HEK293 (cell line): ENCODE data around the gene SNX4.

Source experiments
- CTCF ChIA-PET: fragments of 350-600 bp; formaldehyde crosslinking; extraction: SDS; loops from one replicate; lab custom pipeline; 2021; ENCODE audit warnings: antibody characterized with exemption; lab: Yijun Ruan, JAX
- POLR2A ChIA-PET: fragments of 300-600 bp; formaldehyde crosslinking; extraction: SDS; loops from one replicate; lab custom pipeline; 2020; ENCODE audit warnings: antibody characterized with exemption, inconsistent platforms; lab: Yijun Ruan, JAX
- H3K27ac ChIP-seq: fragments of 200-500 bp; sonication (Bioruptor generic); 2 replicates; pipeline ENCODE4 v1.5.1; 2014; ENCODE audit warnings: low read depth, low read length, control low read depth, inconsistent platforms; ENCODE audit errors: extremely low read depth
- H3K36me3 ChIP-seq, 2 experiments: fragments of 200-500 bp in 1 of 2; sonication (Bioruptor generic) in 1 of 2; 1 replicate in 1 of 2; 2 replicates in 1 of 2; pipeline ENCODE4 v1.5.1; 2014 to 2017; ENCODE audit warnings: inconsistent platforms in 2 of 2, low read length in 2 of 2; ENCODE audit not compliant: control insufficient read depth in 2 of 2, insufficient read depth in 1 of 2
- H3K4me1 ChIP-seq: fragments of 200-500 bp; sonication (Bioruptor generic); 2 replicates; pipeline ENCODE4 v1.5.1; 2014; ENCODE audit warnings: mild to moderate bottlenecking, low read length, inconsistent platforms; ENCODE audit not compliant: control insufficient read depth, insufficient read depth
- H3K4me3 ChIP-seq: 2 replicates; pipeline ENCODE4 v1.5.1; 2011; ENCODE audit warnings: low read depth, mild to moderate bottlenecking, control low read depth, low read length, moderate library complexity
- H3K9me3 ChIP-seq: fragments of 200-500 bp; sonication (Bioruptor generic); 2 replicates; pipeline ENCODE4 v1.5.1; 2014; ENCODE audit warnings: low read depth, low read length, inconsistent platforms; ENCODE audit not compliant: control insufficient read depth, insufficient read depth
- EGR2 ChIP-seq: fragments of 450-650 bp; formaldehyde crosslinking; IDR thresholded peaks from 2 replicates; pipeline ENCODE4 v1.5.1; 2016; ENCODE audit warnings: low read depth, missing biosample characterization, missing genetic modification characterization
- HOXD13 ChIP-seq: sonication (generic); formaldehyde crosslinking; IDR thresholded peaks from 2 replicates; pipeline ENCODE4 v1.8.0; 2022; ENCODE audit warnings: missing genetic modification reagents, borderline replicate concordance
- IKZF3 ChIP-seq: fragments of 450-650 bp; IDR thresholded peaks from 2 replicates; pipeline ENCODE4 v1.5.0; 2018; ENCODE audit warnings: missing biosample characterization, mild to moderate bottlenecking, missing genetic modification characterization, moderate library complexity
- MEIS1 ChIP-seq: sonication (generic); formaldehyde crosslinking; IDR thresholded peaks from 2 replicates; pipeline ENCODE4 v1.8.1; 2022; ENCODE audit warnings: missing genetic modification reagents, mild to moderate bottlenecking, borderline replicate concordance
- PRDM2 ChIP-seq: fragments of 450-650 bp; formaldehyde crosslinking; IDR thresholded peaks from 2 replicates; pipeline ENCODE4 v1.5.1; 2016; ENCODE audit warnings: missing biosample characterization, missing genetic modification characterization, borderline replicate concordance
- SALL2 ChIP-seq: fragments of 450-650 bp; formaldehyde crosslinking; IDR thresholded peaks from 2 replicates; pipeline ENCODE4 v1.5.0; 2017; ENCODE audit warnings: missing biosample characterization, mild to moderate bottlenecking, missing genetic modification characterization, borderline replicate concordance
- TCF7L2 ChIP-seq: IDR thresholded peaks from 2 replicates; pipeline ENCODE4 v1.6.1; 2011; ENCODE audit warnings: low read depth, mild to moderate bottlenecking, inconsistent platforms, low read length, moderate library complexity, borderline replicate concordance
- ZBTB1 ChIP-seq: fragments of 450-650 bp; formaldehyde crosslinking; IDR thresholded peaks from 2 replicates; pipeline ENCODE4 v1.5.1; 2016; ENCODE audit warnings: missing biosample characterization, missing genetic modification characterization
- ZBTB44 ChIP-seq: fragments of 450-650 bp; IDR thresholded peaks from 2 replicates; pipeline ENCODE4 v1.5.1; 2018; ENCODE audit warnings: missing biosample characterization, mild to moderate bottlenecking, missing genetic modification characterization
- ZNF132 ChIP-seq: fragments of 450-650 bp; formaldehyde crosslinking; IDR thresholded peaks from 2 replicates; pipeline ENCODE4 v1.5.1; 2017; ENCODE audit warnings: missing biosample characterization, missing genetic modification characterization, borderline replicate concordance
- ZNF174 ChIP-seq: fragments of 450-650 bp; formaldehyde crosslinking; IDR thresholded peaks from 2 replicates; pipeline ENCODE4 v1.5.0; 2017; ENCODE audit warnings: missing biosample characterization, mild to moderate bottlenecking, missing genetic modification characterization
- ZNF202 ChIP-seq: fragments of 450-650 bp; formaldehyde crosslinking; IDR thresholded peaks from 2 replicates; pipeline ENCODE4 v1.5.1; 2016; ENCODE audit warnings: missing biosample characterization, missing genetic modification characterization, borderline replicate concordance
- ZNF211 ChIP-seq: fragments of 450-650 bp; formaldehyde crosslinking; IDR thresholded peaks from 2 replicates; pipeline ENCODE4 v1.5.1; 2016; ENCODE audit warnings: low read depth, missing biosample characterization, missing genetic modification characterization
- ZNF214 ChIP-seq: fragments of 450-650 bp; formaldehyde crosslinking; IDR thresholded peaks from 2 replicates; pipeline ENCODE4 v1.5.1; 2017; ENCODE audit warnings: missing biosample characterization, mild to moderate bottlenecking, missing genetic modification characterization, borderline replicate concordance
- ZNF302 ChIP-seq: fragments of 450-650 bp; formaldehyde crosslinking; IDR thresholded peaks from 2 replicates; pipeline ENCODE4 v1.5.1; 2016; ENCODE audit warnings: missing biosample characterization, missing genetic modification characterization, low read depth
- ZNF311 ChIP-seq: fragments of 450-650 bp; formaldehyde crosslinking; IDR thresholded peaks from 2 replicates; pipeline ENCODE4 v1.5.1; 2017; ENCODE audit warnings: missing biosample characterization, missing genetic modification characterization, borderline replicate concordance
- ZNF37A ChIP-seq: fragments of 450-650 bp; IDR thresholded peaks from 2 replicates; pipeline ENCODE4 v1.5.1; 2018; ENCODE audit warnings: missing biosample characterization, missing genetic modification characterization
- ZNF48 ChIP-seq: fragments of 450-650 bp; formaldehyde crosslinking; IDR thresholded peaks from 2 replicates; pipeline ENCODE4 v1.5.1; 2016; ENCODE audit warnings: missing biosample characterization, missing genetic modification characterization
- ZNF558 ChIP-seq: fragments of 450-650 bp; formaldehyde crosslinking; IDR thresholded peaks from 2 replicates; pipeline ENCODE4 v1.5.1; 2016; ENCODE audit warnings: missing biosample characterization, missing genetic modification characterization
- ZNF561 ChIP-seq: fragments of 450-650 bp; IDR thresholded peaks from 2 replicates; pipeline ENCODE4 v1.5.1; 2018; ENCODE audit warnings: missing biosample characterization, missing genetic modification characterization, borderline replicate concordance
- ZNF654 ChIP-seq: fragments of 450-650 bp; formaldehyde crosslinking; IDR thresholded peaks from 2 replicates; pipeline ENCODE4 v1.5.1; 2016; ENCODE audit warnings: low read depth, missing biosample characterization, missing genetic modification characterization
- ZNF658 ChIP-seq: fragments of 450-650 bp; formaldehyde crosslinking; IDR thresholded peaks from 2 replicates; pipeline ENCODE4; 2016; ENCODE audit warnings: missing biosample characterization, missing genetic modification characterization
- TF ChIP-seq, protein P1 (sequence below): sonication (generic); formaldehyde crosslinking; IDR thresholded peaks from 2 replicates; pipeline ENCODE4 v1.8.1; 2022; ENCODE audit warnings: mild to moderate bottlenecking, moderate library complexity, missing genetic modification reagents

Gene SNX4

GRCh38 chr3:125416235-125416634, 103.8 kb downstream of the SNX4 start:
- ChIA-PET POLR2A (no interaction called here), CTCF (no interaction called here)
- no peaks in the 10 kb centered on the region for H3K36me3 ChIP-seq
- no peak overlapping the region for H3K4me3 ChIP-seq
- H3K9me3 ChIP-seq: no peaks in the 10 kb centered on the region
- TF ChIP-seq ZNF558: no peak
- no peak for TF ChIP-seq PRDM2
- TF ChIP-seq ZNF302 (tag by site-specific recombination): no peak
- TF ChIP-seq ZNF174: no peak
- no peak for TF ChIP-seq ZNF48 (tag by site-specific recombination)
- TF ChIP-seq ZNF202 (tag by site-specific recombination): no peak
- TF ChIP-seq TCF7L2: no peak
- no peak for TF ChIP-seq EGR2
- H3K4me1 ChIP-seq: no peaks in the 10 kb centered on the region
- no peak overlapping the region for H3K27ac ChIP-seq

DNA sequence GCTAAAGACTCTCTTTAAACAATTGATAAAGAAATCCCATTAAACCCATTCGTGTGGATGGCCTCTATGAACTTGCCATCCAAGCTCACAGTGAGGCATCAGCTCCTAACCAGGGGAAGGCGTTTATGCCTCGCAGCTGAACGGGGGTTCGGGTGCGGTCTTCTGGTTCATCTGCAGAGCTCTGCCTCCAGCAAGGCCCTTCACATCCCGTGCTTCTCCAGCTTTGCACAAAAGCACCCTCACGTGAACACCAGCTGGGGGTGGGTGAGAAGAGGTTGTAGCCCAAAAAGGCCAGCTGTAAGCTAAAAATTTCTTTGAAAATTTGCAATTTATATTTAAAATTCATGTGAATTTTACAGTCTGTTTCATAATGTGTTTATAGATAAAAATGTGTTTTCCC, 105.3 kb downstream of the SNX4 start:
- Histone ChIP-seq H3K4me3 (no peak overlapping the region), H3K36me3 (no peaks in the 10 kb centered on the region), H3K4me1 (no peaks in the 10 kb centered on the region), H3K27ac (no peak overlapping the region), H3K9me3 (no peaks in the 10 kb centered on the region)
- TF ChIP-seq IKZF3 (tag by site-specific recombination) (no peak), ZNF211 (tag by site-specific recombination) (no peak), ZNF37A (tag by site-specific recombination) (no peak), ZBTB44 (tag by site-specific recombination) (no peak), ZBTB1 (tag by site-specific recombination) (no peak)
- POLR2A ChIA-PET: interaction anchor here (0.6 kb wide), 1 partner anchor 775 kb away, joined by 3 read pairs; no protein-coding TSS in a partner anchor
- CTCF ChIA-PET: interaction anchor here (0.6 kb wide), 1 partner anchor 154 kb away, joined by 3 read pairs; no protein-coding TSS in a partner anchor

- Histone ChIP-seq H3K4me3 (no peak overlapping the region), H3K27ac (no peak overlapping the region), H3K4me1 (no peaks in the 10 kb centered on the region), H3K36me3 (no peaks in the 10 kb centered on the region), H3K9me3 (no peaks in the 10 kb centered on the region)
- POLR2A ChIA-PET: no interaction called here
- CTCF ChIA-PET: no interaction called here
- TF ChIP-seq, protein P1, sequence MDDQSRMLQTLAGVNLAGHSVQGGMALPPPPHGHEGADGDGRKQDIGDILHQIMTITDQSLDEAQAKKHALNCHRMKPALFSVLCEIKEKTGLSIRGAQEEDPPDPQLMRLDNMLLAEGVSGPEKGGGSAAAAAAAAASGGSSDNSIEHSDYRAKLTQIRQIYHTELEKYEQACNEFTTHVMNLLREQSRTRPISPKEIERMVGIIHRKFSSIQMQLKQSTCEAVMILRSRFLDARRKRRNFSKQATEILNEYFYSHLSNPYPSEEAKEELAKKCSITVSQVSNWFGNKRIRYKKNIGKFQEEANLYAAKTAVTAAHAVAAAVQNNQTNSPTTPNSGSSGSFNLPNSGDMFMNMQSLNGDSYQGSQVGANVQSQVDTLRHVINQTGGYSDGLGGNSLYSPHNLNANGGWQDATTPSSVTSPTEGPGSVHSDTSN (CRISPR knock-in tag): no peak
- no peak for TF ChIP-seq ZNF658 (tag by site-specific recombination)
- TF ChIP-seq ZNF214 (tag by site-specific recombination): no peak
- TF ChIP-seq ZNF654 (tag by site-specific recombination): no peak
- no peak for TF ChIP-seq ZNF311 (tag by site-specific recombination)
- TF ChIP-seq MEIS1 (CRISPR knock-in tag): no peak
- no peak for TF ChIP-seq ZNF561
- TF ChIP-seq ZBTB1 (tag by site-specific recombination): no peak
- TF ChIP-seq SALL2: no peak
- TF ChIP-seq ZNF132: no peak
- TF ChIP-seq HOXD13 (CRISPR knock-in tag): no peak
Observed at GRCh38 chr3:125410922-125411321, 109.1 kb downstream of the SNX4 start.
